Progenitor cell of endocrine pancreas (in vitro differentiated cells): ENCODE data around the gene GMEB2. TPM values are rescaled to one million over a fixed set of nuclear protein-coding genes. Genes with fewer than 3 reads are reported as not detected.
"Not testable (repeated sequence)": the region's sequence is repeated elsewhere in the genome, so short reads cannot be mapped to it uniquely, and the experiment has no call there.

Experiments
- DNase-seq: peaks from one replicate; pipeline ENCODE4 v3.0.0; 2021; ENCODE audit warnings: low spot score; ENCODE audit not compliant: unreplicated experiment
- H3K27ac Mint-ChIP-seq: 2 replicates; pipeline ENCODE4 v1.8.0; 2021; ENCODE audit warnings: mild to moderate bottlenecking, moderate library complexity, mixed read lengths
- H3K27me3 Mint-ChIP-seq: 2 replicates; pipeline ENCODE4 v1.8.0; 2021; ENCODE audit warnings: mixed read lengths
- H3K36me3 Mint-ChIP-seq: 2 replicates; pipeline ENCODE4 v1.8.0; 2022; ENCODE audit warnings: mixed read lengths; ENCODE audit not compliant: insufficient read depth
- H3K4me1 Mint-ChIP-seq: 2 replicates; pipeline ENCODE4 v1.8.0; 2021; ENCODE audit warnings: low read depth, mixed read lengths
- H3K4me3 Mint-ChIP-seq: 2 replicates; pipeline ENCODE4 v1.8.0; 2021; ENCODE audit warnings: low read depth, mild to moderate bottlenecking, moderate library complexity, mixed read lengths
- H3K9me3 Mint-ChIP-seq: 2 replicates; pipeline ENCODE4 v1.8.0; 2021; ENCODE audit warnings: low read depth, mixed read lengths
- CTCF ChIP-seq: fragments of 200-600 bp; sonication (generic); IDR thresholded peaks from one replicate; pipeline ENCODE4 v1.5.0; 2021; ENCODE audit warnings: antibody characterized with exemption, mild to moderate bottlenecking; ENCODE audit not compliant: unreplicated experiment
- total RNA-seq: library from RNA; stranded (reverse); gene quantifications from 2 replicates; pipeline ENCODE4 v1.2.1, GENCODE V29; 2021

The GMEB2 gene
- total RNA-seq, 1 donor from 2014 or later, result 15.1 TPM

DNA sequence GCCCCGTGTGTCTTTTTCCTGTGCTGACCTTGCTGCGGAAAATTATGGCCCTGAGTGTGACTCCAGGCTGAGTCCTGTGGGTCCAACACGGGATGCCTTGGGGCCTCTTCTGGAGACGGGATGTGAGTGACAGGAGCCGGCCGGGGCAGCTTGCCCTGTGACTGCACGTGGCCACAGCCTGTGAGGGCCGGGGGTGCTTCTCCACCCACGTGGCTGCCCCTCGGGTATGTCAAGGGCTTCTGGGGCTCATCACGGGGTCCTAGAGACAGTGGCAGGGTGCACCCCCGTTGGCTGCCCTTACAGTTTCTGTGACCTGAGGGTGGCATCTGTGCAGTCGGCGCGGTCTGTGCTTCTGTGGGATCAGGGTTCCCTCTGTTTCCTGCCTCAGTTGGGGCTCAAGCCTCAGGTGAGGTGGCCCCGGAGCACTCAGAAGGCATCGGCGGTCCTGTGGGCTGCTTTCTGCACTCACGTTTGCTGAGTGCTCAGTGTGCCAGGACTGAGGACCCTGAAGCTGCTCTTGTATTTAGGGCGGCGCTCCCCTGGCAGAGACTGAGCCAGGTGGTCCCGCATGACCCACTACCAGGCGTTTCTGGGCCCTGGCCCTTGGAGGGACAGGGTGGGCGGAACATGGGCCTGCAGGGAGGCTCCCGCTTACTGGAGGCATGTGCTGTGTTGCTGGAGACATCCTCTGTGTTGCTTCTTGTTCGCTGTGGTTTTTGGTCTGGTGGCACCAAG is 36.6 kb upstream of the GMEB2 start:
- no peak overlapping the region for H3K4me3 Mint-ChIP-seq
- peaks cover 11% of the 10 kb centered on the region for H3K4me1 Mint-ChIP-seq
- no peaks in the 10 kb centered on the region for H3K27me3 Mint-ChIP-seq
- H3K27ac Mint-ChIP-seq, result no peak overlapping the region
- H3K36me3 Mint-ChIP-seq, result peaks cover 5% of the 10 kb centered on the region
- DNase-seq, result no peak
- H3K9me3 Mint-ChIP-seq, result no peaks in the 10 kb centered on the region
- no peak for TF ChIP-seq CTCF

- TF ChIP-seq CTCF, result no peak
- Mint-ChIP-seq H3K27me3 (no peaks in the 10 kb centered on the region), H3K9me3 (no peaks in the 10 kb centered on the region), H3K27ac (no peak overlapping the region), H3K4me3 (no peak overlapping the region), H3K36me3 (peaks cover 3% of the 10 kb centered on the region), H3K4me1 (peaks cover 15% of the 10 kb centered on the region)
- no peak for DNase-seq
Observed at GRCh38 chr20:63662813-63663189, 35.9 kb upstream of the GMEB2 start.

- H3K4me1 Mint-ChIP-seq, result peaks cover 15% of the 10 kb centered on the region
- peaks cover 3% of the 10 kb centered on the region for H3K36me3 Mint-ChIP-seq
- peak overlapping the region; percentile 60 for H3K27ac Mint-ChIP-seq
Observed at GRCh38 chr20:63661959-63662812, 35.3 kb upstream of the GMEB2 start.

GRCh38 chr20:63661108-63661507 is 34.2 kb upstream of the GMEB2 start:
- Mint-ChIP-seq H3K27ac (no peak overlapping the region), H3K9me3 (no peaks in the 10 kb centered on the region), H3K4me1 (peaks cover 15% of the 10 kb centered on the region), H3K36me3 (peaks cover 1% of the 10 kb centered on the region), H3K4me3 (no peak overlapping the region), H3K27me3 (no peaks in the 10 kb centered on the region)
- no peak for DNase-seq
- TF ChIP-seq CTCF, result no peak

More at GRCh38 chr20:63661959-63662812, 35.3 kb upstream of the GMEB2 start:
- no peaks in the 10 kb centered on the region for H3K9me3 Mint-ChIP-seq
- no peak overlapping the region for H3K4me3 Mint-ChIP-seq
- no peaks in the 10 kb centered on the region for H3K27me3 Mint-ChIP-seq
- no peak for DNase-seq
- no peak for TF ChIP-seq CTCF

GRCh38 chr20:63660622-63661021 is 33.7 kb upstream of the GMEB2 start:
- no peak overlapping the region for H3K4me3 Mint-ChIP-seq
- no peak overlapping the region for H3K27ac Mint-ChIP-seq
- peaks cover 15% of the 10 kb centered on the region for H3K4me1 Mint-ChIP-seq
- no peaks in the 10 kb centered on the region for H3K27me3 Mint-ChIP-seq
- H3K36me3 Mint-ChIP-seq, result no peaks in the 10 kb centered on the region
- TF ChIP-seq CTCF, result no peak
- no peaks in the 10 kb centered on the region for H3K9me3 Mint-ChIP-seq
- no peak for DNase-seq

DNA sequence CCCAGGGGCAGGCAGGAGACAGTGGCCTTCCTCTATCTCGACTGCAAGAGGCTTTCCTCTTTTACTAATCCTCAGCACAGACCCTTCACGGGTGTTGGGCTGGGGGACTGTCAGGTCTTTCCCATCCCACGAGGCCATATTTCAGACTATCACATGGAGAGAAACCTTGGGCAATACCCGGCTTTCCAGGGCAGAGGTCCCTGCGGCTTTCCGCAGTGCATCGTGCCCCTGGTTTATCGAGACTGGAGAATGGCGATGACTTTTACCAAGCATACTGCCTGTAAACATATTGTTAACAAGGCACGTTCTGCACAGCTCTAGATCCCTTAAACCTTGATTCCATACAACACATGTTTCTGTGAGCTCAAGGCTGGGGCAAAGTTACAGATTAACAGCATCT is 33.3 kb upstream of the GMEB2 start:
- DNase-seq, H3K36me3 Mint-ChIP-seq, H3K27ac Mint-ChIP-seq, H3K27me3 Mint-ChIP-seq, H3K9me3 Mint-ChIP-seq: not testable (repeated sequence)
- H3K4me3 Mint-ChIP-seq, result peak overlapping the region; percentile 95
- peaks cover 15% of the 10 kb centered on the region for H3K4me1 Mint-ChIP-seq
